ENCODE measurements around the gene JAKMIP2.

- TF ChIP-seq, protein P1, sequence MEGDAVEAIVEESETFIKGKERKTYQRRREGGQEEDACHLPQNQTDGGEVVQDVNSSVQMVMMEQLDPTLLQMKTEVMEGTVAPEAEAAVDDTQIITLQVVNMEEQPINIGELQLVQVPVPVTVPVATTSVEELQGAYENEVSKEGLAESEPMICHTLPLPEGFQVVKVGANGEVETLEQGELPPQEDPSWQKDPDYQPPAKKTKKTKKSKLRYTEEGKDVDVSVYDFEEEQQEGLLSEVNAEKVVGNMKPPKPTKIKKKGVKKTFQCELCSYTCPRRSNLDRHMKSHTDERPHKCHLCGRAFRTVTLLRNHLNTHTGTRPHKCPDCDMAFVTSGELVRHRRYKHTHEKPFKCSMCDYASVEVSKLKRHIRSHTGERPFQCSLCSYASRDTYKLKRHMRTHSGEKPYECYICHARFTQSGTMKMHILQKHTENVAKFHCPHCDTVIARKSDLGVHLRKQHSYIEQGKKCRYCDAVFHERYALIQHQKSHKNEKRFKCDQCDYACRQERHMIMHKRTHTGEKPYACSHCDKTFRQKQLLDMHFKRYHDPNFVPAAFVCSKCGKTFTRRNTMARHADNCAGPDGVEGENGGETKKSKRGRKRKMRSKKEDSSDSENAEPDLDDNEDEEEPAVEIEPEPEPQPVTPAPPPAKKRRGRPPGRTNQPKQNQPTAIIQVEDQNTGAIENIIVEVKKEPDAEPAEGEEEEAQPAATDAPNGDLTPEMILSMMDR (conservative IDR thresholded peaks at IDR 0.05), result no peak
- TF ChIP-seq EZH2 (IDR thresholded peaks at IDR 0.05; ENCODE audit: low read depth), result no peak
Measured at GRCh38 chr5:147805030-147805454, 22.5 kb upstream of the JAKMIP2 start.
